GM23248 (cell line): Measurements from ENCODE around the gene TRPM5. TPM values are rescaled to one million over a fixed set of nuclear protein-coding genes. Genes with fewer than 3 reads are reported as not detected.

Source experiments
- DNase-seq: peaks from one replicate; pipeline ENCODE4 v3.0.0-alpha.2; 2015
- H2AFZ ChIP-seq: fragments of 200-600 bp; sonication (generic); 2 replicates; pipeline ENCODE4 v1.6.1; 2016; ENCODE audit warnings: antibody characterized with exemption
- H3F3A ChIP-seq: fragments of 200-600 bp; sonication (generic); 2 replicates; pipeline ENCODE4 v1.6.1; 2016; ENCODE audit warnings: mild to moderate bottlenecking, antibody characterized with exemption, mixed run types; ENCODE audit not compliant: insufficient read depth
- H3K27ac ChIP-seq: fragments of 200-600 bp; sonication (generic); 2 replicates; pipeline ENCODE4 v1.5.1; 2016; ENCODE audit warnings: mild to moderate bottlenecking
- H3K27me3 ChIP-seq: fragments of 200-600 bp; sonication (generic); replicated peaks from 2 replicates; pipeline ENCODE4 v1.6.1; 2016; ENCODE audit warnings: mild to moderate bottlenecking; ENCODE audit not compliant: insufficient read depth
- H3K36me3 ChIP-seq: fragments of 200-600 bp; sonication (generic); 2 replicates; pipeline ENCODE4 v1.6.1; 2016; ENCODE audit warnings: low read depth, mild to moderate bottlenecking
- H3K4me1 ChIP-seq: fragments of 200-600 bp; sonication (generic); 2 replicates; pipeline ENCODE4 v1.6.1; 2016; ENCODE audit warnings: mild to moderate bottlenecking; ENCODE audit not compliant: insufficient read depth
- H3K4me2 ChIP-seq: fragments of 200-600 bp; sonication (generic); one replicate; pipeline ENCODE4 v1.6.1; 2016; ENCODE audit warnings: mild to moderate bottlenecking; ENCODE audit not compliant: unreplicated experiment
- H3K4me3 ChIP-seq: fragments of 200-600 bp; sonication (generic); 2 replicates; pipeline ENCODE4 v1.5.1; 2016; ENCODE audit warnings: mild to moderate bottlenecking
- H3K79me2 ChIP-seq: fragments of 200-600 bp; sonication (generic); 2 replicates; pipeline ENCODE4 v1.6.1; 2016; ENCODE audit warnings: mild to moderate bottlenecking; ENCODE audit not compliant: insufficient read depth
- H3K9ac ChIP-seq: fragments of 200-600 bp; sonication (generic); 2 replicates; pipeline ENCODE4 v1.6.1; 2016; ENCODE audit warnings: mild to moderate bottlenecking
- H3K9me2 ChIP-seq: fragments of 200-600 bp; sonication (generic); 2 replicates; pipeline ENCODE4 v1.6.1; 2016; ENCODE audit warnings: mixed run types, mild to moderate bottlenecking, moderate library complexity; ENCODE audit not compliant: insufficient read depth
- H3K9me3 ChIP-seq: fragments of 200-600 bp; sonication (generic); one replicate; pipeline ENCODE4 v1.6.1; 2017; ENCODE audit warnings: low read depth
- H4K20me1 ChIP-seq: fragments of 200-600 bp; sonication (generic); 2 replicates; pipeline ENCODE4 v1.6.0; 2016; ENCODE audit not compliant: insufficient read depth
- EZH2 ChIP-seq: fragments of 200-600 bp; sonication (generic); IDR thresholded peaks from 2 replicates; pipeline ENCODE4 v1.6.1; 2018; ENCODE audit warnings: antibody characterized with exemption, mild to moderate bottlenecking; ENCODE audit not compliant: insufficient read depth, poor library complexity, severe bottlenecking
- EZH2phosphoT487 ChIP-seq: fragments of 200-600 bp; sonication (generic); IDR thresholded peaks from 2 replicates; pipeline ENCODE4 v1.6.1; 2018; ENCODE audit warnings: antibody characterized with exemption, moderate library complexity, mild to moderate bottlenecking, low read depth; ENCODE audit not compliant: insufficient read depth
- WGBS, 2 experiments: methylation state at CpG; one replicate each; pipeline ENCODE4 v1.1.6; 2015 to 2017; ENCODE audit warnings: low lambda C conversion rate in 2 of 2, low coverage in 1 of 2; ENCODE audit errors: missing lambda C conversion rate in 2 of 2; 5-methylcytosine and 5-hydroxymethylcytosine counted together
- in situ Hi-C: fragments of 300-500 bp; cut with MboI; formaldehyde crosslinking; loops from 2 replicates; pipeline ENCODE4 v1.15.0; 2020
- polyA plus RNA-seq: library from polyadenylated mRNA; unstranded; fragments of >200 nt; fragmentation: Nextera tagmentation; extraction: Ambion mirVana; gene quantifications from 2 replicates; pipeline ENCODE4 v1.2.1, GENCODE V29; 2016
- total RNA-seq: library from RNA; depleted of rRNA; stranded (reverse); fragments of >200 nt; shearing (Covaris generic); gene quantifications from 2 replicates; pipeline ENCODE4 v1.2.3, GENCODE V29; 2014

Gene TRPM5
- total and polyA plus RNA-seq, 2 experiments from 2014 or later, result not detected

DNA sequence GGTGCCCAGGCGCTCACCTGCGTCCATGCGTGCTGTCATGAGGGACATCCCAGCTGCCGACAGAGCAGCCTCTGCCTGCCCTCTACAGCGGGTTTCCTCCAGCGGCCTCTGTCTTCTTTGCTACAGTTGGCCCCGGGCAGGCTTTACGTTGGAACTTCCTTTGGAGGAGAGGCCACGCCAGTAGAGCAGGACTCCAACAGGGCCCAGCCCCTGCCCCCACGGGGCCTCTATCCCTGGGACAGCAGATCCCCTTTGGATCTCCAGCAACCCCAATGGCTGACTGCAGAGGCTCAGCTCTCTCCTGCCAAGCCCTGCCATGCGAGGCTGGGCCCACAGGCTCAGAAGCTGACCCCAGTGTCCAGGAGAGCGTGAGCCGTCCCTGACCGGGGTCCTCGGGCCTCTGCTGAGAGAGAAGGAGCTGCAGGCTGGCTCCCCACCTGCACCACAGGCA is 12.1 kb downstream of the TRPM5 start:
- Histone ChIP-seq H3F3A (no peaks in the 10 kb centered on the region), H3K9ac (no peak overlapping the region), H3K79me2 (no peaks in the 10 kb centered on the region), H3K4me2 (no peak overlapping the region), H3K27me3 (0 out of 2 replicates have a peak, but pooled peaks cover under 1% of the 10 kb centered on the region), H3K9me3 (no peaks in the 10 kb centered on the region), H2AFZ (no peak overlapping the region), H3K4me3 (no peak overlapping the region), H3K27ac (no peak overlapping the region), H3K36me3 (no peaks in the 10 kb centered on the region), H3K9me2 (no peaks in the 10 kb centered on the region), H3K4me1 (no peaks in the 10 kb centered on the region), H4K20me1 (no peaks in the 10 kb centered on the region)
- WGBS, 2 experiments, result 36% methylated on average over 15 of the region's 15 CpGs
- in situ Hi-C loops, result loop anchor here (5.0 to 10.0 kb wide), 2 partner anchors 100 to 463 kb away; no protein-coding TSS in a partner anchor
- DNase-seq, result no peak
- TF ChIP-seq EZH2, result no peak
- TF ChIP-seq EZH2phosphoT487, result no peak

DNA sequence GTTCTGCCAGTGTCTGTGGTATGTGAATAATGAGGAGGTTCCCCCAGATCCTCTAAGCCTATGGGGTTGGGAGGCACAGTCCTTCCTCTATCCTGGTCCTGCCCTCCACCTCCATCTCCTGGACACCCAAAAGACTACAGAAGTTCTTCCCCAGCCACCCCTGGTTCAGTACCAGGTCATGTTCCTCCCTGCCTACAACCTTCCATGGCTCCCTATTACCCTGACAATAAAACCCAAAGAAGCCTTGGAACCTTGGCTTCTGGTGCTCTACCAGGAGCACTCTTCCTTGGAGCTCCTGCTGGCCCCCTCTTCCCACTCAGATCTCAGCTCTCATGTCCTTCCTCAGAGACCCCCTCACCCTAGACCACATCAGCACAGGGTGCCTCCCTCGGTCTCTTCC is 12.9 kb downstream of the TRPM5 start:
- Histone ChIP-seq H3K27ac (no peak overlapping the region), H3K9me2 (no peaks in the 10 kb centered on the region), H3K27me3 (no peaks in the 10 kb centered on the region), H3F3A (no peaks in the 10 kb centered on the region), H4K20me1 (no peaks in the 10 kb centered on the region), H3K79me2 (no peaks in the 10 kb centered on the region), H3K36me3 (no peaks in the 10 kb centered on the region), H3K9me3 (no peaks in the 10 kb centered on the region), H2AFZ (no peak overlapping the region), H3K4me1 (no peaks in the 10 kb centered on the region), H3K9ac (no peak overlapping the region), H3K4me3 (no peak overlapping the region), H3K4me2 (no peak overlapping the region)
- 24% methylated on average over 1 of the region's 1 CpG for WGBS, 2 experiments
- no peak for TF ChIP-seq EZH2phosphoT487
- no peak for TF ChIP-seq EZH2
- no peak for DNase-seq
- in situ Hi-C loops, result loop anchor here (5.0 to 10.0 kb wide), 2 partner anchors 101 to 463 kb away; no protein-coding TSS in a partner anchor

DNA sequence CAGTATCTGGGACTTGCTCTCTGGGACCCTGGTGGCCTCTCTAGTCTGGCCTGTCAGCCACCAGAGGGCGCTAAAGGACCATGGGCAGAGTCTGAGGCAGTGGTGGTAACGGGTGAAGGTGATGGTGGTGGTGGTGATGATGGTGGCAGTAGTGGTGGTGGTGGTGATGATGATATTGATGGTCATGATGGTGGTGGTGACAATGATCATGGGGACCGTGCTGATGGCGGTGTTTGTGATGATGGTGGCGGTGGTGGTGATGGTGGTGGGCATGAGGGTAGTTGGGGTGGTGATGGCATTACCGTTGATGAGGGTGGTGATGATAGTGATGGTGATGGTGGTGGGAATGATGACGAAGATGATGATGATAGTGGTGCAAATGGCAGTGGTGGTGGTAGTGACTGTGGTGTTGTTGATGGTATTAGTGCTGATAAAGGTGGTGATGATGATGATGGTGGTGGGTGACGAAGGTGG is 16.0 kb downstream of the TRPM5 start:
- in situ Hi-C loops, result loop anchor here (10.0 kb wide), 1 partner anchor 134 kb away; no protein-coding TSS in a partner anchor
- TF ChIP-seq EZH2 (no peak), EZH2phosphoT487 (no peak)
- no peaks in the 10 kb centered on the region for H3K4me1 ChIP-seq
- no peaks in the 10 kb centered on the region for H4K20me1 ChIP-seq
- peak; percentile 65 for DNase-seq
- no peak overlapping the region for H2AFZ ChIP-seq
- H3K79me2 ChIP-seq, result no peaks in the 10 kb centered on the region
- no peaks in the 10 kb centered on the region for H3K27me3 ChIP-seq
- H3K4me2 ChIP-seq, result no peak overlapping the region
- no peaks in the 10 kb centered on the region for H3K9me3 ChIP-seq
- H3K9me2 ChIP-seq, result no peaks in the 10 kb centered on the region
- WGBS, 2 experiments, result 39 to 42% methylated on average over 8 of the region's 8 CpGs
- H3K9ac ChIP-seq, result no peak overlapping the region
- no peaks in the 10 kb centered on the region for H3K36me3 ChIP-seq
- H3K27ac ChIP-seq, result no peak overlapping the region
- no peak overlapping the region for H3K4me3 ChIP-seq
- H3F3A ChIP-seq, result no peaks in the 10 kb centered on the region

DNA sequence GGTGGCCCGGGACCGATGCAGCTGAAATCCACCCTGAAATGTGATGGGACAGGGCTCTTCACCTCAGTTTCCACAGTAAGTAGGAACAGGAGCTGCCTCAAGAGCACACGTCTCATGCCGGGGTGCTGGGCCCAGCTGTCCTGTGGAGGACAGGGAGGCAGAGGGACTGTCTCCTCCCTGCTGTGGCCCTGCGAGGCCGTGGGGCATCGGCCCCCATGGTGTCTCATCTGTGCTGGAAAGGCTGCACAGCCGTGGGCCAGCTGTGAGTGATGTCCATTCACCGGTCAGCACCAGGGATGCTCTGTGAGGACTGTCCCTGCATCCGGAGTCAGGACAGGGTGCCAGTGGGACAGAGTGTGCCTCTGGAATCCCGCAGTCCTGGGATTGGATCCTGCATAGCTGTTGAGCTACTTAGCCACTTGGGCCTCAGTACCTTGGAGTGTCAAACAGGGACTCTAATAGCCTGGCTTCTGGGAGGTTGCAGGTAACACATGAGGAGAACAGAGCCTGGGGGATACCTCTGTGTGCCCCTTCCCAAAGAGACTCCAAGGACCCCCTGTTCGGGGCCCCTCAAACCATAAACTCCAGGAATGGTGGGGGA is 16.5 kb downstream of the TRPM5 start:
- Histone ChIP-seq H3K9ac (no peak overlapping the region), H3K9me3 (no peaks in the 10 kb centered on the region), H3K36me3 (no peaks in the 10 kb centered on the region), H4K20me1 (no peaks in the 10 kb centered on the region), H3K79me2 (no peaks in the 10 kb centered on the region), H3F3A (no peaks in the 10 kb centered on the region), H2AFZ (no peak overlapping the region), H3K27me3 (no peaks in the 10 kb centered on the region), H3K4me2 (no peak overlapping the region), H3K4me1 (no peaks in the 10 kb centered on the region), H3K9me2 (no peaks in the 10 kb centered on the region), H3K27ac (no peak overlapping the region), H3K4me3 (no peak overlapping the region)
- 70 to 71% methylated on average over 12 of the region's 12 CpGs for WGBS, 2 experiments
- in situ Hi-C loops, result loop anchor here (10.0 kb wide), 1 partner anchor 133 kb away; no protein-coding TSS in a partner anchor
- TF ChIP-seq EZH2phosphoT487 (no peak), EZH2 (no peak)
- DNase-seq, result no peak
